HEK293T (cell line): ENCODE measurements around the gene OSBPL3.
"Not testable (repeated sequence)": the region's sequence is repeated elsewhere in the genome, so short reads cannot be mapped to it uniquely, and the experiment has no call there.

Experiments
- CTCF ChIA-PET: fragments of 350-600 bp; formaldehyde crosslinking; extraction: SDS; loops from one replicate; lab custom pipeline; 2021; ENCODE audit warnings: antibody characterized with exemption, inconsistent platforms; lab: Yijun Ruan, JAX
- POLR2A ChIA-PET: fragments of 350-600 bp; formaldehyde crosslinking; extraction: SDS; loops from one replicate; lab custom pipeline; 2020; ENCODE audit warnings: antibody characterized with exemption, inconsistent platforms; lab: Yijun Ruan, JAX
- DNase-seq: peaks from one replicate; pipeline ENCODE4 v3.0.0; 2012; ENCODE audit warnings: mixed read lengths; ENCODE audit errors: extremely low spot score
- ARNT ChIP-seq: fragments of 450-650 bp; IDR thresholded peaks from 2 replicates; pipeline ENCODE4 v1.6.1; 2017; ENCODE audit warnings: mild to moderate bottlenecking
- BHLHE40 ChIP-seq: fragments of 450-650 bp; IDR thresholded peaks from 2 replicates; pipeline ENCODE4 v1.6.1; 2016; ENCODE audit warnings: mild to moderate bottlenecking, moderate library complexity, borderline replicate concordance
- CTBP1 ChIP-seq: fragments of 450-650 bp; IDR thresholded peaks from 2 replicates; pipeline ENCODE4 v1.6.1; 2016; ENCODE audit warnings: borderline replicate concordance
- ELF4 ChIP-seq: fragments of 450-650 bp; IDR thresholded peaks from 2 replicates; pipeline ENCODE4 v1.6.1; 2017; ENCODE audit warnings: antibody characterized with exemption
- FOXA1 ChIP-seq: fragments of 450-650 bp; IDR thresholded peaks from 2 replicates; pipeline ENCODE4 v1.6.1; 2016; ENCODE audit warnings: mild to moderate bottlenecking
- FOXK2 ChIP-seq: fragments of 450-650 bp; IDR thresholded peaks from 2 replicates; pipeline ENCODE4 v1.6.1; 2016; ENCODE audit warnings: mild to moderate bottlenecking
- FOXM1 ChIP-seq: fragments of 450-650 bp; IDR thresholded peaks from 2 replicates; pipeline ENCODE4 v1.6.1; 2017; ENCODE audit warnings: mild to moderate bottlenecking, borderline replicate concordance
- HDGF ChIP-seq: fragments of 450-650 bp; IDR thresholded peaks from 2 replicates; pipeline ENCODE4 v1.6.1; 2017; ENCODE audit warnings: antibody characterized with exemption, borderline replicate concordance
- L3MBTL2 ChIP-seq: fragments of 450-650 bp; conservative IDR thresholded peaks from 2 replicates; pipeline ENCODE4 v1.6.1; 2016; ENCODE audit warnings: mild to moderate bottlenecking
- LEF1 ChIP-seq: fragments of 450-650 bp; IDR thresholded peaks from 2 replicates; pipeline ENCODE4 v1.6.1; 2017; ENCODE audit warnings: mild to moderate bottlenecking, borderline replicate concordance
- NFRKB ChIP-seq: fragments of 450-650 bp; IDR thresholded peaks from 2 replicates; pipeline ENCODE4 v1.6.1; 2016; ENCODE audit warnings: mild to moderate bottlenecking, moderate library complexity
- PKNOX1 ChIP-seq: fragments of 450-650 bp; IDR thresholded peaks from 2 replicates; pipeline ENCODE4 v1.6.1; 2016
- SP1 ChIP-seq: fragments of 450-650 bp; IDR thresholded peaks from 2 replicates; pipeline ENCODE4 v1.6.1; 2017
- SUZ12 ChIP-seq: fragments of 450-650 bp; IDR thresholded peaks from 2 replicates; pipeline ENCODE4 v1.6.1; 2016; ENCODE audit warnings: mild to moderate bottlenecking
- TARDBP ChIP-seq: fragments of 450-650 bp; IDR thresholded peaks from 2 replicates; pipeline ENCODE4 v1.6.1; 2016
- ZNF384 ChIP-seq: fragments of 450-650 bp; IDR thresholded peaks from 2 replicates; pipeline ENCODE4 v1.6.1; 2016

Gene OSBPL3

GRCh38 chr7:24979863-24980533, at the start of gene OSBPL3:
TSS of gene OSBPL3 (minus strand) at chr7:24980178. CDS start at chr7:24892472, 87,706 bp downstream.
- ChIA-PET CTCF (interaction anchor here (0.6 to 1.6 kb wide), 3 partner anchors 47 to 168 kb away, joined by 3 to 4 read pairs (median 3); no protein-coding TSS in a partner anchor), POLR2A (interaction anchor here (0.9 to 1.5 kb wide), 4 partner anchors 8 to 158 kb away, joined by 3 to 4 read pairs (median 4); partner anchors contain the start of gene CYCS)

GRCh38 chr7:25029075-25029474, 49.1 kb upstream of the OSBPL3 start:
- TF ChIP-seq HDGF (no peak), TARDBP (no peak), FOXA1 (no peak), NFRKB (no peak), PKNOX1 (no peak), L3MBTL2 (no peak), LEF1 (no peak), FOXM1 (no peak), BHLHE40 (no peak), ELF4 (no peak), ZNF384 (no peak), ARNT (no peak), SUZ12 (no peak), CTBP1 (no peak), FOXK2 (no peak), SP1 (no peak)
- CTCF ChIA-PET = interaction anchor here (0.5 to 0.6 kb wide), 2 partner anchors 12 to 50 kb away, joined by 3 to 4 read pairs; no protein-coding TSS in a partner anchor
- POLR2A ChIA-PET = interaction anchor here (1.5 kb wide), 1 partner anchor 96 kb away, joined by 3 read pairs; the partner anchor contains the start of gene CYCS
- no peak for DNase-seq

More at GRCh38 chr7:24979863-24980533, at the start of gene OSBPL3:
- TF ChIP-seq ARNT = no peak
- TF ChIP-seq CTBP1 = no peak
- no peak for TF ChIP-seq FOXA1
- no peak for TF ChIP-seq SUZ12
- TF ChIP-seq ELF4 = no peak
- no peak for TF ChIP-seq TARDBP
- peak; percentile 98 for TF ChIP-seq PKNOX1
- TF ChIP-seq ZNF384 = no peak
- TF ChIP-seq LEF1 = no peak
- peak; percentile 56; the same call in 1 of the 2 replicates for TF ChIP-seq L3MBTL2
- TF ChIP-seq FOXK2 = no peak
- peak; percentile 94 for DNase-seq

- TF ChIP-seq TARDBP (no peak), CTBP1 (no peak), NFRKB (no peak), FOXM1 (no peak)
- DNase-seq = no peak
- CTCF ChIA-PET = no interaction called here
- POLR2A ChIA-PET = interaction anchor here (0.7 to 1.5 kb wide), 2 partner anchors 97 to 148 kb away, joined by 3 to 4 read pairs; partner anchors contain the start of gene CYCS
Measured at GRCh38 chr7:25028370-25029021, 48.5 kb upstream of the OSBPL3 start.

GRCh38 chr7:25026156-25026555, 46.2 kb upstream of the OSBPL3 start:
- ChIA-PET POLR2A (no interaction called here), CTCF (no interaction called here)
- no peak for DNase-seq
- TF ChIP-seq SP1 = no peak
- no peak for TF ChIP-seq ZNF384
- no peak for TF ChIP-seq LEF1
- no peak for TF ChIP-seq FOXA1
- TF ChIP-seq SUZ12 = no peak
- TF ChIP-seq CTBP1 = no peak
- no peak for TF ChIP-seq NFRKB
- TF ChIP-seq ELF4 = no peak
- TF ChIP-seq FOXK2 = no peak
- no peak for TF ChIP-seq ARNT
- no peak for TF ChIP-seq TARDBP
- no peak for TF ChIP-seq BHLHE40
- no peak for TF ChIP-seq PKNOX1
- TF ChIP-seq HDGF = no peak
- TF ChIP-seq L3MBTL2 = no peak
- no peak for TF ChIP-seq FOXM1

- CTCF ChIA-PET = no interaction called here
- TF ChIP-seq ELF4 = no peak
- no peak for TF ChIP-seq SP1
- no peak for TF ChIP-seq BHLHE40
- POLR2A ChIA-PET = no interaction called here
- no peak for DNase-seq
Measured at GRCh38 chr7:25025218-25025671, 45.3 kb upstream of the OSBPL3 start.

- no peak for DNase-seq
- no peak for TF ChIP-seq ARNT
- TF ChIP-seq HDGF = no peak
- no peak for TF ChIP-seq ZNF384
- no peak for TF ChIP-seq SUZ12
- no peak for TF ChIP-seq ELF4
- TF ChIP-seq TARDBP = no peak
- no peak for TF ChIP-seq SP1
- no peak for TF ChIP-seq FOXA1
- TF ChIP-seq FOXK2 = no peak
- TF ChIP-seq BHLHE40 = no peak
- no peak for TF ChIP-seq PKNOX1
- no peak for TF ChIP-seq L3MBTL2
- no peak for TF ChIP-seq FOXM1
- no peak for TF ChIP-seq CTBP1
- TF ChIP-seq NFRKB = no peak
- no peak for TF ChIP-seq LEF1
- CTCF ChIA-PET = no interaction called here
- POLR2A ChIA-PET = no interaction called here
Measured at GRCh38 chr7:25024066-25024465, 44.1 kb upstream of the OSBPL3 start.

GRCh38 chr7:25017671-25018070, 37.7 kb upstream of the OSBPL3 start:
- CTCF ChIA-PET = interaction anchor here (0.7 kb wide), 1 partner anchor 12 kb away, joined by 3 read pairs; no protein-coding TSS in a partner anchor
- POLR2A ChIA-PET, DNase-seq: not testable (repeated sequence)
